ENCODE results near the gene PFDN1.

PFDN1 gene

DNA sequence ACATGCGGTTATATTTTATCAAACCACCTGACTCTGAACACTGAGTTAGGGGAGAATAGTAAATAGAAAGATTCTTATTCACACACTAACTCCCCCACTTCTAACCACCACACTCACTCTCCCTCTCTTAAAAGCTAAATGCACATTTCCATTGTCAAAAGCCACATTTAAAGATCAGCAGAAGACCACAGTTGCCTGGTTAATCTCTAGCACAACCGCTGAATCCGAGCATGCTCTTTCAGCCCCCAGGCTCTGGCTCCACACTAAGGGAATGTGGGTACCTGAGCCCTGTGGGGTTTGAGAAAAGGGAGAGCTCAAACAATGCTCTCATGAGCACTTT, 35.7 kb downstream of the PFDN1 start:
- no peak for TF ChIP-seq CTCF (IDR thresholded peaks at IDR 0.05; ENCODE audit: low read depth, low read length, poor library complexity, severe bottlenecking)
- no peak for TF ChIP-seq EZH2phosphoT487 (IDR thresholded peaks at IDR 0.05; ENCODE audit: borderline replicate concordance, low read length)
- peaks cover 11% of the 10 kb centered on the region for H3K36me3 ChIP-seq (ENCODE audit: control insufficient read depth, low read length)
- H3K27ac ChIP-seq (ENCODE audit: low read depth, low read length), result peak overlapping the region; percentile 87
- peaks cover 20% of the 10 kb centered on the region for H3K79me2 ChIP-seq (ENCODE audit: control insufficient read depth, low read length)
- no peaks in the 10 kb centered on the region for H4K20me1 ChIP-seq (ENCODE audit: control insufficient read depth, insufficient read depth, low read depth, low read length)
- H3K4me2 ChIP-seq (ENCODE audit: low read length), result peak overlapping the region; percentile 66
- H3F3A ChIP-seq (ENCODE audit: control insufficient read depth, insufficient read depth), result peaks cover 18% of the 10 kb centered on the region
- H3K4me3 ChIP-seq (ENCODE audit: low read length), result peak overlapping the region; percentile 51
- H3K9me2 ChIP-seq (replicated peaks; ENCODE audit: control insufficient read depth, low read length), result no peaks in the 10 kb centered on the region
- peaks cover 43% of the 10 kb centered on the region for H3K4me1 ChIP-seq (ENCODE audit: control insufficient read depth, low read length)
- H3K9me3 ChIP-seq (ENCODE audit: control insufficient read depth, insufficient read depth, low read length), result no peaks in the 10 kb centered on the region
- no peaks in the 10 kb centered on the region for H3K27me3 ChIP-seq (ENCODE audit: control insufficient read depth, low read length)

DNA sequence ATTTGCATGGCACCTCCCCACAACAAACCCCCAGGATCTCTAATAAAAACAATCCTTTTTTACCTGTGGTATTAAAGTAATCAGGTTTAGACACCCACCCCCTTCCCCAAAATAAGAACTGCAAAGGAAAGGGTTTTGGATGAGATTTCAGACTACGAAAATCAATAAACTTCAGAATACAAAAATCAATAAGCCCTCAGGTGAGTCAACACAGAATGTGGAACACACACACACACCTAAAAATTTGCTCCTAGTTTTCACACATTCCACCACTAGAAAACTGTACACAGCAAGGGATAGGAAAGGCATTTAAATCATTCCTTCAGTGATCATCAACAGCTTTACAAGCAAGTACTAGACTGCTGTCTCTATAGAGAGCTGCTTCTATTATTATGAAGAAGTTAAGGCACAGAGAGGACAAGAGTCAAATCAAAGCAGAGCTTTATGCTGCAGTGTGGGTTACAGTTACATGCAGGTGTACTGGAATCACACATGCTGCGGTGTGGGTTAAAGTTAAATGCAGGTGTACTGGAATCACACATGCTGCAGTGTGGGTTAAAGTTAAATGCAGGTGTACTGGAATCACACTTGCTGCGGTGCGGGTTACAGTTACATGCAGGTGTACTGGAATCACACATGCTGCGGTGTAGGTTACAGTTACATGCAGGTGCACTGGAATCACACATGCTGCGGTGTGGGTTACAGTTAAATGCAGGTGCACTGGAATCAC, 36.3 kb downstream of the PFDN1 start:
- H3K9me3 ChIP-seq (ENCODE audit: control insufficient read depth, insufficient read depth, low read length), result no peaks in the 10 kb centered on the region
- H3F3A ChIP-seq (ENCODE audit: control insufficient read depth, insufficient read depth), result peaks cover 18% of the 10 kb centered on the region
- no peak for TF ChIP-seq EZH2phosphoT487 (IDR thresholded peaks at IDR 0.05; ENCODE audit: borderline replicate concordance, low read length)
- TF ChIP-seq CTCF (IDR thresholded peaks at IDR 0.05; ENCODE audit: low read depth, low read length, poor library complexity, severe bottlenecking), result no peak
- H3K27me3 ChIP-seq (ENCODE audit: control insufficient read depth, low read length), result no peaks in the 10 kb centered on the region
- H3K4me3 ChIP-seq (ENCODE audit: low read length), result peak overlapping the region; percentile 51
- H4K20me1 ChIP-seq (ENCODE audit: control insufficient read depth, insufficient read depth, low read depth, low read length), result no peaks in the 10 kb centered on the region
- H3K27ac ChIP-seq (ENCODE audit: low read depth, low read length), result peak overlapping the region; percentile 87
- H3K79me2 ChIP-seq (ENCODE audit: control insufficient read depth, low read length), result peaks cover 20% of the 10 kb centered on the region
- H3K36me3 ChIP-seq (ENCODE audit: control insufficient read depth, low read length), result peaks cover 11% of the 10 kb centered on the region
- H3K4me1 ChIP-seq (ENCODE audit: control insufficient read depth, low read length), result peaks cover 43% of the 10 kb centered on the region
- peak overlapping the region; percentile 66 for H3K4me2 ChIP-seq (ENCODE audit: low read length)
- no peaks in the 10 kb centered on the region for H3K9me2 ChIP-seq (replicated peaks; ENCODE audit: control insufficient read depth, low read length)

- Histone ChIP-seq H3K79me2 (ENCODE audit: control insufficient read depth, low read length) (peaks cover 20% of the 10 kb centered on the region), H3K36me3 (ENCODE audit: control insufficient read depth, low read length) (peaks cover 11% of the 10 kb centered on the region), H3K9me3 (ENCODE audit: control insufficient read depth, insufficient read depth, low read length) (no peaks in the 10 kb centered on the region), H4K20me1 (ENCODE audit: control insufficient read depth, insufficient read depth, low read depth, low read length) (no peaks in the 10 kb centered on the region), H3K9me2 (replicated peaks; ENCODE audit: control insufficient read depth, low read length) (no peaks in the 10 kb centered on the region), H3K4me1 (ENCODE audit: control insufficient read depth, low read length) (peaks cover 36% of the 10 kb centered on the region), H3K4me2 (ENCODE audit: low read length) (peak overlapping the region; percentile 66), H3F3A (ENCODE audit: control insufficient read depth, insufficient read depth) (peaks cover 18% of the 10 kb centered on the region), H3K4me3 (ENCODE audit: low read length) (peak overlapping the region; percentile 51; the same call in 1 of the 2 replicates), H3K27ac (ENCODE audit: low read depth, low read length) (peak overlapping the region; percentile 87), H3K27me3 (ENCODE audit: control insufficient read depth, low read length) (no peaks in the 10 kb centered on the region)
- TF ChIP-seq EZH2phosphoT487 (IDR thresholded peaks at IDR 0.05; ENCODE audit: borderline replicate concordance, low read length) (no peak), CTCF (IDR thresholded peaks at IDR 0.05; ENCODE audit: low read depth, low read length, poor library complexity, severe bottlenecking) (no peak)
Observed at GRCh38 chr5:140265845-140266244, 37.1 kb downstream of the PFDN1 start.
